Measurements from ENCODE around the gene ITGA11. TPM values are rescaled to one million over a fixed set of nuclear protein-coding genes. Genes with fewer than 3 reads are reported as not detected.

ITGA11 gene
- total and polyA plus RNA-seq, 2 of the 4 experiments (the other 2 are of a cell fraction) = 4.1 to 6.6 TPM

DNA sequence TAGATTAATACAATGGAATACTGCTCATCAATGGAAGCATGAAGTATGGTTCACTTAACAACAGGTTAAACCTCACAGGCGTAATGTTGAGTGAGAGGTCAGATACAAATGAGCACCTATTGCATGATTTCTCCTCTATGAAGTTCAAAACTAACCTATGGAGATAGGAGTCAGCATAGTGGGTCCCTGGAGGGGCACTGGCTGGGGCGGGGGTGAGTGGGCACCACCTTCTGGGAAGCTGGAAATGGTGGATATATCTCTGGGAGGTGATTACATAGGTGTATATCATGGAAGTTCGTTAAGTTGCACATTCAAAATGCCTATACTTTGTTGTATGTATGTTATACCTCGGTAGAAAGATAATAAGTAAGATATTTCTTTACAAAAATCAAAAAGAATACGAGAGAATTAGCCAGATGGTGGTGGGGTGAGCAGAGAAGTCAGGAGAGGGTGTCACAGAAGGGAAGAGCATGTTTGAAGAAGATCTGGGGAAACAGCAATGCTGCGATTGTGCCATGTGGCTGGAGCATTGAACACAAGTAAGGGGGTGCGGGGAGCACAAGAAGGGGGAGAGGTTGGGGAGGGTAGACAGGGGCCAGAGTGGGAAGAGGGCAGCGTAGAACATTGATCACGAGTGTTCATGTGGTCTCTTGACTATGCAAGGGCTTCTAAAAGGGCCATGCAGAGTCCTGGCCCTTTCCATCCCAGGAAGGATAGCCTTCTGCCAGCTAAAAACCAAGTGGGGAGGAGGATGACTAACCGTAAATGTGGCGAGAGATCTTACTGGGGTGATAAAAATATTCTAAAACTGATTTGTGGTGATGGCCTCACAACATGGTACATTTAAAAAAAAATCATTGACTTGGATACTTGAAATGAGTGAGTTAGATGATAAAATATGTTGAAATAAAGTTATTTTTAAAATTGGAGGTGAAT, 30.2 kb downstream of the ITGA11 start:
- H3K23ac ChIP-seq (ENCODE audit: low read depth, low read length) = no peak overlapping the region
- H3K4me1 ChIP-seq (ENCODE audit: control insufficient read depth, insufficient read depth, low read length) = no peaks in the 10 kb centered on the region
- intact Hi-C loops (cut with micrococcal nuclease) (no loop called here), in situ Hi-C loops (cut with MboI; ENCODE audit: low sequenced_read_pairs) (no loop called here), dilution Hi-C loops (cut with HindIII; ENCODE audit: low sequenced_read_pairs, unreplicated experiment) (no loop called here)
- no peak for TF ChIP-seq RFX5 (IDR thresholded peaks at IDR 0.05; ENCODE audit: low read depth, low read length)
- TF ChIP-seq FOS (IDR thresholded peaks at IDR 0.05; ENCODE audit: low read depth, low read length) = no peak
- no peak for TF ChIP-seq CEBPB (IDR thresholded peaks at IDR 0.05; ENCODE audit: low read depth, low read length)
- TF ChIP-seq RCOR1 (IDR thresholded peaks at IDR 0.05; ENCODE audit: insufficient replicate concordance, low read length) = no peak
- TF ChIP-seq NFE2L2 (IDR thresholded peaks at IDR 0.05; ENCODE audit: low read depth, low read length) = no peak
- TF ChIP-seq, protein P1, sequence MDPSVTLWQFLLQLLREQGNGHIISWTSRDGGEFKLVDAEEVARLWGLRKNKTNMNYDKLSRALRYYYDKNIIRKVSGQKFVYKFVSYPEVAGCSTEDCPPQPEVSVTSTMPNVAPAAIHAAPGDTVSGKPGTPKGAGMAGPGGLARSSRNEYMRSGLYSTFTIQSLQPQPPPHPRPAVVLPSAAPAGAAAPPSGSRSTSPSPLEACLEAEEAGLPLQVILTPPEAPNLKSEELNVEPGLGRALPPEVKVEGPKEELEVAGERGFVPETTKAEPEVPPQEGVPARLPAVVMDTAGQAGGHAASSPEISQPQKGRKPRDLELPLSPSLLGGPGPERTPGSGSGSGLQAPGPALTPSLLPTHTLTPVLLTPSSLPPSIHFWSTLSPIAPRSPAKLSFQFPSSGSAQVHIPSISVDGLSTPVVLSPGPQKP (IDR thresholded peaks at IDR 0.05; ENCODE audit: borderline replicate concordance, low read depth, low read length) = no peak
- no peak for TF ChIP-seq MAFK (IDR thresholded peaks at IDR 0.05; ENCODE audit: low read depth, low read length)
- no peak for TF ChIP-seq BHLHE40 (IDR thresholded peaks at IDR 0.05; ENCODE audit: low read depth, low read length)
- no peak for TF ChIP-seq MAZ (IDR thresholded peaks at IDR 0.05; ENCODE audit: borderline replicate concordance, low read depth, low read length)
- no peak for TF ChIP-seq CHD1 (IDR thresholded peaks at IDR 0.05; ENCODE audit: low read depth, low read length)
- TF ChIP-seq, protein P2, sequence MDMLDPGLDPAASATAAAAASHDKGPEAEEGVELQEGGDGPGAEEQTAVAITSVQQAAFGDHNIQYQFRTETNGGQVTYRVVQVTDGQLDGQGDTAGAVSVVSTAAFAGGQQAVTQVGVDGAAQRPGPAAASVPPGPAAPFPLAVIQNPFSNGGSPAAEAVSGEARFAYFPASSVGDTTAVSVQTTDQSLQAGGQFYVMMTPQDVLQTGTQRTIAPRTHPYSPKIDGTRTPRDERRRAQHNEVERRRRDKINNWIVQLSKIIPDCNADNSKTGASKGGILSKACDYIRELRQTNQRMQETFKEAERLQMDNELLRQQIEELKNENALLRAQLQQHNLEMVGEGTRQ (IDR thresholded peaks at IDR 0.05; ENCODE audit: low read depth, low read length) = no peak
- TF ChIP-seq SMC3 (IDR thresholded peaks at IDR 0.05; ENCODE audit: low read depth, low read length) = no peak
- TF ChIP-seq MXI1 (IDR thresholded peaks at IDR 0.05; ENCODE audit: borderline replicate concordance, low read depth, low read length) = no peak
- TF ChIP-seq RAD21 (IDR thresholded peaks at IDR 0.05; ENCODE audit: low read length) = no peak
- H3K9me1 ChIP-seq (ENCODE audit: insufficient read depth, low read length) = peaks cover 17% of the 10 kb centered on the region; the same call in 1 of the 2 replicates
- H3K4me2 ChIP-seq (ENCODE audit: low read depth, low read length) = no peak overlapping the region
- CTCF ChIA-PET = no interaction called here
- H2AK9ac ChIP-seq (replicated peaks; ENCODE audit: low read depth, low read length, poor library complexity) = no peak overlapping the region
- H3K4me3 ChIP-seq (ENCODE audit: insufficient read depth, low read depth, low read length) = no peak overlapping the region
- peaks cover 2% of the 10 kb centered on the region; the same call in 1 of the 2 replicates for H3K9me3 ChIP-seq (ENCODE audit: control insufficient read depth, insufficient read depth, low read length)
- 73% methylated on average over 5 of the region's 11 CpGs; no CpG with 5 or more reads in 1 of the 2 experiments for WGBS, 2 experiments (ENCODE audit: extremely low coverage in 2 of 2, insufficient read length in 1 of 2)
- no peak overlapping the region for H3K27ac ChIP-seq (ENCODE audit: insufficient read depth, low read length)
- no peak overlapping the region for H4K91ac ChIP-seq (ENCODE audit: insufficient read depth, low read depth, low read length)
- peaks cover 0 to 15% of the 10 kb centered on the region in 2 experiments; a peak in 1 of 4 replicates for H3K79me1 ChIP-seq (ENCODE audit: low read depth in 1 of 2, low read length in 2 of 2)
- POLR2A ChIA-PET (ENCODE audit: unreplicated experiment) = no interaction called here
- peaks cover 7% of the 10 kb centered on the region; the same call in 1 of the 2 replicates for H4K20me1 ChIP-seq (ENCODE audit: insufficient read depth, low read length)
- H2BK5ac ChIP-seq (ENCODE audit: low read depth, low read length, poor library complexity, severe bottlenecking) = no peak overlapping the region
- DNase-seq = no peak
- no peak for ATAC-seq (ENCODE audit: low read depth)
- H3K9ac ChIP-seq (ENCODE audit: low read depth, low read length) = no peak overlapping the region
- H2BK120ac ChIP-seq (ENCODE audit: low read depth, low read length) = no peak overlapping the region
- H3K36me3 ChIP-seq (ENCODE audit: control insufficient read depth, insufficient read depth, low read length) = peaks cover 3% of the 10 kb centered on the region; the same call in 1 of the 2 replicates
- H3K18ac ChIP-seq (ENCODE audit: low read depth, low read length) = no peak overlapping the region
- H3K14ac ChIP-seq (replicated peaks; ENCODE audit: low read depth, low read length) = no peak overlapping the region
- H4K8ac ChIP-seq (ENCODE audit: low read depth in 2 of 2, low read length in 2 of 2) = no peak overlapping the region
- H2BK20ac ChIP-seq (ENCODE audit: low read depth, low read length) = no peak overlapping the region
- no TSS peak for BruUV-seq (replicated peaks)
- no peak overlapping the region; the same call in 1 of the 2 replicates for H3K4ac ChIP-seq (ENCODE audit: low read depth, low read length)
- no peak overlapping the region for H2AFZ ChIP-seq (replicated peaks; ENCODE audit: low read length, poor library complexity)
- H2AK5ac ChIP-seq (ENCODE audit: low read depth, low read length) = no peak overlapping the region
- H3K56ac ChIP-seq (ENCODE audit: extremely low read depth, insufficient read depth, low read length) = no peak overlapping the region
- H4K5ac ChIP-seq (ENCODE audit: low read depth, low read length) = no peak overlapping the region
- H3K27me3 ChIP-seq (ENCODE audit: control insufficient read depth, insufficient read depth, low read length) = 0 out of 2 replicates have a peak, but pooled peaks cover 2% of the 10 kb centered on the region
- H2BK15ac ChIP-seq (ENCODE audit: low read depth, low read length) = no peak overlapping the region

Data from IMR-90 (cell line).